K562 (cell line): ENCODE data around the gene C1orf50. TPM values are rescaled to one million over a fixed set of nuclear protein-coding genes. Genes with fewer than 3 reads are reported as not detected.

ENCODE experiments used
- EP400 ChIP-seq: fragments of 450-650 bp; IDR thresholded peaks from 2 replicates; pipeline ENCODE4 v1.6.1; 2017; ENCODE audit warnings: antibody characterized with exemption, mild to moderate bottlenecking, moderate library complexity
- HOXB6 ChIP-seq: fragments of 250-450 bp; sonication (Bioruptor Pico); IDR thresholded peaks from 2 replicates; pipeline ENCODE4 v1.5.1; 2022; ENCODE audit warnings: mild to moderate bottlenecking, borderline replicate concordance
- PML ChIP-seq: IDR thresholded peaks from 2 replicates; pipeline ENCODE4 v1.6.1; 2012; ENCODE audit warnings: low read length, inconsistent platforms
- SREBF1 ChIP-seq: fragments of 150-350 bp; IDR thresholded peaks from 2 replicates; pipeline ENCODE4 v1.6.1; 2014; ENCODE audit warnings: antibody characterized with exemption, low read depth, low read length, borderline replicate concordance
- TBP ChIP-seq: optimal IDR thresholded peaks from 2 replicates; pipeline ENCODE3; 2011; ENCODE audit warnings: low read depth, low read length, improper control_type of control experiment
- polyA plus RNA-seq, 8 experiments: library from polyadenylated mRNA; depleted of rRNA in 4 of 8; stranded (reverse) in 5 of 8; unstranded in 3 of 8; fragments of >200 nt; fragmentation: Nextera tagmentation in 2 of 8; fragmentation: Illumina TruSeq in 1 of 8; extraction: Ambion mirVana in 2 of 8; extraction: Trizol in 1 of 8; gene quantifications; 2 replicates each; pipeline versions ENCODE4 v1.2.1 to v1.2.3, GENCODE V29; 2011 to 2014; ENCODE audit warnings: inconsistent platforms in 1 of 8, missing spikeins in 1 of 8
- total RNA-seq, 7 experiments: library from RNA; depleted of rRNA in 6 of 7; stranded (reverse); fragments of >200 nt in 6 of 7; fragmentation: Illumina TruSeq in 2 of 7; extraction: Trizol in 2 of 7; gene quantifications; 2 replicates each; pipeline versions ENCODE4 v1.2.1 to v1.2.3, GENCODE V29; 2011 to 2021; ENCODE audit warnings: low replicate concordance in 1 of 7
- TF ChIP-seq, protein P1 (sequence below): fragments of 450-650 bp; IDR thresholded peaks from 2 replicates; pipeline ENCODE4 v1.6.1; 2016; ENCODE audit warnings: mild to moderate bottlenecking, moderate library complexity
- TF ChIP-seq, protein P2 (sequence below): fragments of 250-450 bp; sonication (Bioruptor Pico); IDR thresholded peaks from 2 replicates; pipeline ENCODE4 v1.8.0; 2021; ENCODE audit warnings: moderate library complexity, mild to moderate bottlenecking, inconsistent platforms
- TF ChIP-seq, protein P3 (sequence below): fragments of 450-650 bp; IDR thresholded peaks from 2 replicates; pipeline ENCODE4 v1.6.1; 2016; ENCODE audit warnings: low read depth

C1orf50 gene
- total and polyA plus RNA-seq, 9 of the 15 experiments (the other 6 are each of a cell fraction or from before 2014, with no cell fraction given): 0.55 to 13.9 (median 5.2) TPM

DNA sequence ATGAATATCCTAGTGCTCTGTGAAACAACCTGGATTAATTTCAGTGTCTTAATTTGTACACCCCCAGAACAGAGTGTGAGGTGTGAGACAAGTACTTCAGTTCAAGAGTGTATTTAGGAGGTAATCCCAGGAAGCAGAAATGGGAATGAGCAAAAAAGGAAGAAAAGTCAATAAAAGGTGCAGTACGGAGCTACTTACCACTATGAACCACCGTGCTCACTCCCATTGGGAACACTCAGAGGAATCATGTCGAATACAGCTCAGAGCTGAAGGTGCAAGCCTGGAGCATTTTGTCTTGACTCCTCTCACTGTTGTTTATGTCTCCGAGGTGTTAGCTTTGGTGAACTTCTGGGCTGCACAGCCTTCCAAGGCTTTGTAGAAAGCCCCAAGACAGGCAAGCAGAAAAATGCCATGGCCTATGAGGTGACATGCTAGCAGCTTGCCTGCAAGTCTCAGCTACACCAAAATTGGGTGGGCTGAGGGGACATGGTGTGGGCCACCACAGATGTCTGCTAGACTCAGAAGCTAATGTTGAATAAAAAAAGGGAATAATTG is 57.5 kb downstream of the C1orf50 start (continued):
- TF ChIP-seq, protein P1, sequence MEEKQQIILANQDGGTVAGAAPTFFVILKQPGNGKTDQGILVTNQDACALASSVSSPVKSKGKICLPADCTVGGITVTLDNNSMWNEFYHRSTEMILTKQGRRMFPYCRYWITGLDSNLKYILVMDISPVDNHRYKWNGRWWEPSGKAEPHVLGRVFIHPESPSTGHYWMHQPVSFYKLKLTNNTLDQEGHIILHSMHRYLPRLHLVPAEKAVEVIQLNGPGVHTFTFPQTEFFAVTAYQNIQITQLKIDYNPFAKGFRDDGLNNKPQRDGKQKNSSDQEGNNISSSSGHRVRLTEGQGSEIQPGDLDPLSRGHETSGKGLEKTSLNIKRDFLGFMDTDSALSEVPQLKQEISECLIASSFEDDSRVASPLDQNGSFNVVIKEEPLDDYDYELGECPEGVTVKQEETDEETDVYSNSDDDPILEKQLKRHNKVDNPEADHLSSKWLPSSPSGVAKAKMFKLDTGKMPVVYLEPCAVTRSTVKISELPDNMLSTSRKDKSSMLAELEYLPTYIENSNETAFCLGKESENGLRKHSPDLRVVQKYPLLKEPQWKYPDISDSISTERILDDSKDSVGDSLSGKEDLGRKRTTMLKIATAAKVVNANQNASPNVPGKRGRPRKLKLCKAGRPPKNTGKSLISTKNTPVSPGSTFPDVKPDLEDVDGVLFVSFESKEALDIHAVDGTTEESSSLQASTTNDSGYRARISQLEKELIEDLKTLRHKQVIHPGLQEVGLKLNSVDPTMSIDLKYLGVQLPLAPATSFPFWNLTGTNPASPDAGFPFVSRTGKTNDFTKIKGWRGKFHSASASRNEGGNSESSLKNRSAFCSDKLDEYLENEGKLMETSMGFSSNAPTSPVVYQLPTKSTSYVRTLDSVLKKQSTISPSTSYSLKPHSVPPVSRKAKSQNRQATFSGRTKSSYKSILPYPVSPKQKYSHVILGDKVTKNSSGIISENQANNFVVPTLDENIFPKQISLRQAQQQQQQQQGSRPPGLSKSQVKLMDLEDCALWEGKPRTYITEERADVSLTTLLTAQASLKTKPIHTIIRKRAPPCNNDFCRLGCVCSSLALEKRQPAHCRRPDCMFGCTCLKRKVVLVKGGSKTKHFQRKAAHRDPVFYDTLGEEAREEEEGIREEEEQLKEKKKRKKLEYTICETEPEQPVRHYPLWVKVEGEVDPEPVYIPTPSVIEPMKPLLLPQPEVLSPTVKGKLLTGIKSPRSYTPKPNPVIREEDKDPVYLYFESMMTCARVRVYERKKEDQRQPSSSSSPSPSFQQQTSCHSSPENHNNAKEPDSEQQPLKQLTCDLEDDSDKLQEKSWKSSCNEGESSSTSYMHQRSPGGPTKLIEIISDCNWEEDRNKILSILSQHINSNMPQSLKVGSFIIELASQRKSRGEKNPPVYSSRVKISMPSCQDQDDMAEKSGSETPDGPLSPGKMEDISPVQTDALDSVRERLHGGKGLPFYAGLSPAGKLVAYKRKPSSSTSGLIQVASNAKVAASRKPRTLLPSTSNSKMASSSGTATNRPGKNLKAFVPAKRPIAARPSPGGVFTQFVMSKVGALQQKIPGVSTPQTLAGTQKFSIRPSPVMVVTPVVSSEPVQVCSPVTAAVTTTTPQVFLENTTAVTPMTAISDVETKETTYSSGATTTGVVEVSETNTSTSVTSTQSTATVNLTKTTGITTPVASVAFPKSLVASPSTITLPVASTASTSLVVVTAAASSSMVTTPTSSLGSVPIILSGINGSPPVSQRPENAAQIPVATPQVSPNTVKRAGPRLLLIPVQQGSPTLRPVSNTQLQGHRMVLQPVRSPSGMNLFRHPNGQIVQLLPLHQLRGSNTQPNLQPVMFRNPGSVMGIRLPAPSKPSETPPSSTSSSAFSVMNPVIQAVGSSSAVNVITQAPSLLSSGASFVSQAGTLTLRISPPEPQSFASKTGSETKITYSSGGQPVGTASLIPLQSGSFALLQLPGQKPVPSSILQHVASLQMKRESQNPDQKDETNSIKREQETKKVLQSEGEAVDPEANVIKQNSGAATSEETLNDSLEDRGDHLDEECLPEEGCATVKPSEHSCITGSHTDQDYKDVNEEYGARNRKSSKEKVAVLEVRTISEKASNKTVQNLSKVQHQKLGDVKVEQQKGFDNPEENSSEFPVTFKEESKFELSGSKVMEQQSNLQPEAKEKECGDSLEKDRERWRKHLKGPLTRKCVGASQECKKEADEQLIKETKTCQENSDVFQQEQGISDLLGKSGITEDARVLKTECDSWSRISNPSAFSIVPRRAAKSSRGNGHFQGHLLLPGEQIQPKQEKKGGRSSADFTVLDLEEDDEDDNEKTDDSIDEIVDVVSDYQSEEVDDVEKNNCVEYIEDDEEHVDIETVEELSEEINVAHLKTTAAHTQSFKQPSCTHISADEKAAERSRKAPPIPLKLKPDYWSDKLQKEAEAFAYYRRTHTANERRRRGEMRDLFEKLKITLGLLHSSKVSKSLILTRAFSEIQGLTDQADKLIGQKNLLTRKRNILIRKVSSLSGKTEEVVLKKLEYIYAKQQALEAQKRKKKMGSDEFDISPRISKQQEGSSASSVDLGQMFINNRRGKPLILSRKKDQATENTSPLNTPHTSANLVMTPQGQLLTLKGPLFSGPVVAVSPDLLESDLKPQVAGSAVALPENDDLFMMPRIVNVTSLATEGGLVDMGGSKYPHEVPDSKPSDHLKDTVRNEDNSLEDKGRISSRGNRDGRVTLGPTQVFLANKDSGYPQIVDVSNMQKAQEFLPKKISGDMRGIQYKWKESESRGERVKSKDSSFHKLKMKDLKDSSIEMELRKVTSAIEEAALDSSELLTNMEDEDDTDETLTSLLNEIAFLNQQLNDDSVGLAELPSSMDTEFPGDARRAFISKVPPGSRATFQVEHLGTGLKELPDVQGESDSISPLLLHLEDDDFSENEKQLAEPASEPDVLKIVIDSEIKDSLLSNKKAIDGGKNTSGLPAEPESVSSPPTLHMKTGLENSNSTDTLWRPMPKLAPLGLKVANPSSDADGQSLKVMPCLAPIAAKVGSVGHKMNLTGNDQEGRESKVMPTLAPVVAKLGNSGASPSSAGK: no peak
- no peak for TF ChIP-seq HOXB6 (CRISPR knock-in tag)
- no peak for TF ChIP-seq EP400
- TF ChIP-seq TBP: no peak
- TF ChIP-seq, protein P2, sequence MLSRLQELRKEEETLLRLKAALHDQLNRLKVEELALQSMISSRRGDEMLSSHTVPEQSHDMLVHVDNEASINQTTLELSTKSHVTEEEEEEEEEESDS: no peak
- TF ChIP-seq, protein P3, sequence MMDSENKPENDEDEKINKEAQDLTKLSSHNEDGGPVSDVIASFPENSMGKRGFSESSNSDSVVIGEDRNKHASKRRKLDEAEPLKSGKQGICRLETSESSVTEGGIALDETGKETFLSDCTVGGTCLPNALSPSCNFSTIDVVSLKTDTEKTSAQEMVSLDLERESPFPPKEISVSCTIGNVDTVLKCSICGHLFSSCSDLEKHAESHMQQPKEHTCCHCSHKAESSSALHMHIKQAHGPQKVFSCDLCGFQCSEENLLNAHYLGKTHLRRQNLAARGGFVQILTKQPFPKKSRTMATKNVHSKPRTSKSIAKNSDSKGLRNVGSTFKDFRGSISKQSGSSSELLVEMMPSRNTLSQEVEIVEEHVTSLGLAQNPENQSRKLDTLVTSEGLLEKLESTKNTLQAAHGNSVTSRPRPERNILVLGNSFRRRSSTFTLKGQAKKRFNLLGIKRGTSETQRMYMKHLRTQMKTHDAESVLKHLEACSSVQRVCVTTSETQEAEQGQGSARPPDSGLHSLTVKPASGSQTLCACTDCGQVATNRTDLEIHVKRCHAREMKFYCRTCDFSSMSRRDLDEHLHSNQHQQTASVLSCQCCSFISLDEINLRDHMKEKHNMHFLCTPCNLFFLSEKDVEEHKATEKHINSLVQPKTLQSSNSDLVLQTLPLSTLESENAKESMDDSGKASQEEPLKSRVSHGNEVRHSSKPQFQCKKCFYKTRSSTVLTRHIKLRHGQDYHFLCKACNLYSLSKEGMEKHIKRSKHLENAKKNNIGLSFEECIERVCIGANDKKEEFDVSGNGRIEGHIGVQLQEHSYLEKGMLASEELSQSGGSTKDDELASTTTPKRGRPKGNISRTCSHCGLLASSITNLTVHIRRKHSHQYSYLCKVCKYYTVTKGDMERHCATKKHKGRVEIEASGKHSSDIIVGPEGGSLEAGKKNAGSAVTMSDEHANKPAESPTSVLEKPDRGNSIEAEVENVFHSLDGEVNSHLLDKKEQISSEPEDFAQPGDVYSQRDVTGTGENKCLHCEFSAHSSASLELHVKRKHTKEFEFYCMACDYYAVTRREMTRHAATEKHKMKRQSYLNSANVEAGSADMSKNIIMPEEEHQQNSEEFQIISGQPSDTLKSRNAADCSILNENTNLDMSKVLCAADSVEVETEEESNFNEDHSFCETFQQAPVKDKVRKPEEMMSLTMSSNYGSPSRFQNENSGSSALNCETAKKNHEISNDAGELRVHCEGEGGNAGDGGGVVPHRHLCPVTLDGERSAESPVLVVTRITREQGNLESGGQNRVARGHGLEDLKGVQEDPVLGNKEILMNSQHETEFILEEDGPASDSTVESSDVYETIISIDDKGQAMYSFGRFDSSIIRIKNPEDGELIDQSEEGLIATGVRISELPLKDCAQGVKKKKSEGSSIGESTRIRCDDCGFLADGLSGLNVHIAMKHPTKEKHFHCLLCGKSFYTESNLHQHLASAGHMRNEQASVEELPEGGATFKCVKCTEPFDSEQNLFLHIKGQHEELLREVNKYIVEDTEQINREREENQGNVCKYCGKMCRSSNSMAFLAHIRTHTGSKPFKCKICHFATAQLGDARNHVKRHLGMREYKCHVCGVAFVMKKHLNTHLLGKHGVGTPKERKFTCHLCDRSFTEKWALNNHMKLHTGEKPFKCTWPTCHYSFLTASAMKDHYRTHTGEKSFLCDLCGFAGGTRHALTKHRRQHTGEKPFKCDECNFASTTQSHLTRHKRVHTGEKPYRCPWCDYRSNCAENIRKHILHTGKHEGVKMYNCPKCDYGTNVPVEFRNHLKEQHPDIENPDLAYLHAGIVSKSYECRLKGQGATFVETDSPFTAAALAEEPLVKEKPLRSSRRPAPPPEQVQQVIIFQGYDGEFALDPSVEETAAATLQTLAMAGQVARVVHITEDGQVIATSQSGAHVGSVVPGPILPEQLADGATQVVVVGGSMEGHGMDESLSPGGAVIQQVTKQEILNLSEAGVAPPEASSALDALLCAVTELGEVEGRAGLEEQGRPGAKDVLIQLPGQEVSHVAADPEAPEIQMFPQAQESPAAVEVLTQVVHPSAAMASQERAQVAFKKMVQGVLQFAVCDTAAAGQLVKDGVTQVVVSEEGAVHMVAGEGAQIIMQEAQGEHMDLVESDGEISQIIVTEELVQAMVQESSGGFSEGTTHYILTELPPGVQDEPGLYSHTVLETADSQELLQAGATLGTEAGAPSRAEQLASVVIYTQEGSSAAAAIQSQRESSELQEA: no peak
- TF ChIP-seq SREBF1: no peak
- TF ChIP-seq PML: no peak
